SK-N-SH treated with all-trans-retinoic acid at 6 μM for 48 hours (cell line): ENCODE measurements around the gene RBP5.

Experiments
- BACH2 ChIP-seq: fragments of 250-450 bp; sonication (Bioruptor Pico); IDR thresholded peaks from 2 replicates; pipeline ENCODE4 v1.9.0; 2021; ENCODE audit warnings: mild to moderate bottlenecking, borderline replicate concordance
- OSR1 ChIP-seq: fragments of 250-450 bp; sonication (Bioruptor Pico); IDR thresholded peaks from 2 replicates; pipeline ENCODE4 v1.8.0; 2022; ENCODE audit warnings: moderate library complexity, mild to moderate bottlenecking, inconsistent platforms
- RARB ChIP-seq: fragments of 250-450 bp; sonication (Bioruptor Pico); IDR thresholded peaks from 2 replicates; pipeline ENCODE4 v1.8.0; 2021; ENCODE audit warnings: mild to moderate bottlenecking, moderate library complexity
- TCF4 ChIP-seq: fragments of 250-450 bp; sonication (Bioruptor Pico); IDR thresholded peaks from 2 replicates; pipeline ENCODE4 v1.8.0; 2021; ENCODE audit warnings: mild to moderate bottlenecking, moderate library complexity, borderline replicate concordance
- ZC3H10 ChIP-seq: fragments of 250-450 bp; sonication (Bioruptor Pico); IDR thresholded peaks from 2 replicates; pipeline ENCODE4 v1.5.1; 2021; ENCODE audit warnings: mild to moderate bottlenecking, moderate library complexity
- ZFP3 ChIP-seq: fragments of 250-450 bp; sonication (Bioruptor Pico); IDR thresholded peaks from 2 replicates; pipeline ENCODE4 v1.5.0; 2020; ENCODE audit warnings: mild to moderate bottlenecking, moderate library complexity
- ZFP30 ChIP-seq: fragments of 450-650 bp; formaldehyde crosslinking; IDR thresholded peaks from 2 replicates; pipeline ENCODE4 v1.5.0; 2022; ENCODE audit warnings: mild to moderate bottlenecking, moderate library complexity
- ZNF8 ChIP-seq: fragments of 450-650 bp; formaldehyde crosslinking; IDR thresholded peaks from 2 replicates; pipeline ENCODE4 v1.5.0; 2020; ENCODE audit warnings: mild to moderate bottlenecking, moderate library complexity
- TF ChIP-seq, protein P1 (sequence below): fragments of 250-450 bp; sonication (Bioruptor Pico); IDR thresholded peaks from 2 replicates; pipeline ENCODE4 v1.8.0; 2021; ENCODE audit warnings: low read depth, mild to moderate bottlenecking, moderate library complexity, borderline replicate concordance
- TF ChIP-seq, protein P2 (sequence below): fragments of 250-450 bp; sonication (Bioruptor Pico); IDR thresholded peaks from 2 replicates; pipeline ENCODE4 v1.8.0; 2020; ENCODE audit warnings: mild to moderate bottlenecking, moderate library complexity, borderline replicate concordance
- TF ChIP-seq, protein P3 (sequence below): fragments of 250-450 bp; sonication (Bioruptor Pico); IDR thresholded peaks from 2 replicates; pipeline ENCODE4 v1.5.1; 2020; ENCODE audit warnings: low read depth, mild to moderate bottlenecking, moderate library complexity

DNA sequence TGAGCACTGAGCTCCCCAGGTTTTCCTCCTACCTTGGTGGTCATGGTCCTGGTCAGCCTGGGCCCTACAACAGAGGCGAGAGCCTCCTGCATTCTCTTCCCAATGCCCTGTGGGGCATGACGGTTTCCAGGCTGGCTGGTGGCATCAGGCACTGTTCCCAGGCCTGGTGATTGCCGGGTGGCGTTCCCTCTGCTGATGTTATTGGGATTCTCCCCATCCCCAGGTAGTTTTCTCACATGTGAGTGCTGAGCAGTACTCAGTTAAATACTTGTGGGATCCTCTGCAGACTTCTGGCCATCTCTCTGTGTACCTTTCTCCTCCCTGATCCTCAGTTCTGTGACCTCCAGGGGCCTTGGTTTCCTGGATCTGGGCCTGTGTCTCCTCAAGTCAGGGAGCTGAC, 52.2 kb downstream of the RBP5 start:
- TF ChIP-seq, protein P1, sequence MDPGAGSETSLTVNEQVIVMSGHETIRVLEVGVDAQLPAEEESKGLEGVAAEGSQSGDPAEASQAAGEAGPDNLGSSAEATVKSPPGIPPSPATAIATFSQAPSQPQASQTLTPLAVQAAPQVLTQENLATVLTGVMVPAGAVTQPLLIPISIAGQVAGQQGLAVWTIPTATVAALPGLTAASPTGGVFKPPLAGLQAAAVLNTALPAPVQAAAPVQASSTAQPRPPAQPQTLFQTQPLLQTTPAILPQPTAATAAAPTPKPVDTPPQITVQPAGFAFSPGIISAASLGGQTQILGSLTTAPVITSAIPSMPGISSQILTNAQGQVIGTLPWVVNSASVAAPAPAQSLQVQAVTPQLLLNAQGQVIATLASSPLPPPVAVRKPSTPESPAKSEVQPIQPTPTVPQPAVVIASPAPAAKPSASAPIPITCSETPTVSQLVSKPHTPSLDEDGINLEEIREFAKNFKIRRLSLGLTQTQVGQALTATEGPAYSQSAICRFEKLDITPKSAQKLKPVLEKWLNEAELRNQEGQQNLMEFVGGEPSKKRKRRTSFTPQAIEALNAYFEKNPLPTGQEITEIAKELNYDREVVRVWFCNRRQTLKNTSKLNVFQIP (CRISPR knock-in tag): no peak
- no peak for TF ChIP-seq ZFP30
- no peak for TF ChIP-seq ZFP3 (CRISPR knock-in tag)
- no peak for TF ChIP-seq OSR1 (CRISPR knock-in tag)
- TF ChIP-seq BACH2 (CRISPR knock-in tag): no peak
- TF ChIP-seq, protein P2, sequence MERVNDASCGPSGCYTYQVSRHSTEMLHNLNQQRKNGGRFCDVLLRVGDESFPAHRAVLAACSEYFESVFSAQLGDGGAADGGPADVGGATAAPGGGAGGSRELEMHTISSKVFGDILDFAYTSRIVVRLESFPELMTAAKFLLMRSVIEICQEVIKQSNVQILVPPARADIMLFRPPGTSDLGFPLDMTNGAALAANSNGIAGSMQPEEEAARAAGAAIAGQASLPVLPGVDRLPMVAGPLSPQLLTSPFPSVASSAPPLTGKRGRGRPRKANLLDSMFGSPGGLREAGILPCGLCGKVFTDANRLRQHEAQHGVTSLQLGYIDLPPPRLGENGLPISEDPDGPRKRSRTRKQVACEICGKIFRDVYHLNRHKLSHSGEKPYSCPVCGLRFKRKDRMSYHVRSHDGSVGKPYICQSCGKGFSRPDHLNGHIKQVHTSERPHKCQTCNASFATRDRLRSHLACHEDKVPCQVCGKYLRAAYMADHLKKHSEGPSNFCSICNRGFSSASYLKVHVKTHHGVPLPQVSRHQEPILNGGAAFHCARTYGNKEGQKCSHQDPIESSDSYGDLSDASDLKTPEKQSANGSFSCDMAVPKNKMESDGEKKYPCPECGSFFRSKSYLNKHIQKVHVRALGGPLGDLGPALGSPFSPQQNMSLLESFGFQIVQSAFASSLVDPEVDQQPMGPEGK (CRISPR knock-in tag): no peak
- TF ChIP-seq ZC3H10: no peak
- no peak for TF ChIP-seq RARB
- no peak for TF ChIP-seq ZNF8 (CRISPR knock-in tag)
- TF ChIP-seq TCF4 (CRISPR knock-in tag): no peak
- TF ChIP-seq, protein P3, sequence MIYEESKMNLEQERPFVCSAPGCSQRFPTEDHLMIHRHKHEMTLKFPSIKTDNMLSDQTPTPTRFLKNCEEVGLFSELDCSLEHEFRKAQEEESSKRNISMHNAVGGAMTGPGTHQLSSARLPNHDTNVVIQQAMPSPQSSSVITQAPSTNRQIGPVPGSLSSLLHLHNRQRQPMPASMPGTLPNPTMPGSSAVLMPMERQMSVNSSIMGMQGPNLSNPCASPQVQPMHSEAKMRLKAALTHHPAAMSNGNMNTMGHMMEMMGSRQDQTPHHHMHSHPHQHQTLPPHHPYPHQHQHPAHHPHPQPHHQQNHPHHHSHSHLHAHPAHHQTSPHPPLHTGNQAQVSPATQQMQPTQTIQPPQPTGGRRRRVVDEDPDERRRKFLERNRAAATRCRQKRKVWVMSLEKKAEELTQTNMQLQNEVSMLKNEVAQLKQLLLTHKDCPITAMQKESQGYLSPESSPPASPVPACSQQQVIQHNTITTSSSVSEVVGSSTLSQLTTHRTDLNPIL: no peak
